ENCODE data around the gene PLK2.

The PLK2 gene

DNA sequence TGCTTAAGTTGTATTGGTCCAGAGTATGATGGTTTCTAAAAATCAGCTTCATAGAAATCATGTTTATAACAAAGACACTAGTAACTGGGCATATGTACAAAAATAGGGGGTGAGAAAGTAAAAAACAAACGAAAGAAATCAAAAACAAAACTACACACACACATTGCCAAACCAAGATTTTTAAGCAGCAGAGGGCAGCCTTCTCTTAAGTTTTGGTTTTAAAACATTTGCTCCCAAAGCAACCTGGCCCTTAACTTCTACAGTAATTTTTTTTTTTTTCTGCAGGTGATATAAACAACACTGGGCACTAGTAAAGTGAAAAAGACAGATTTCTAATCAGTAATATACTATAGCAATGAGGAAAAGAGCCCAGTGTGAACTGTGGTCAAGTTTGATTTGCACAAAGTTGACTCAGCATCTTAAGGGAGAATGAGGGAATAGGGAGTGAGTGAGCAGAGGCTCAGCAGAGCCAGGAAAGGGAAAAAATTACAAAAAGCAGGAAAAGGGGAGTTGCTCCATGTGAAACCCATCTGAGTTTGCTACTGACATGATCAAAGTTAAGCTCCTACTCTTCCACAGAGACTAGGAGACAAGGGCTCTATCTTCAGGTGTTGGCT is 18.0 kb upstream of the PLK2 start:
- no peak for DNase-seq

DNA sequence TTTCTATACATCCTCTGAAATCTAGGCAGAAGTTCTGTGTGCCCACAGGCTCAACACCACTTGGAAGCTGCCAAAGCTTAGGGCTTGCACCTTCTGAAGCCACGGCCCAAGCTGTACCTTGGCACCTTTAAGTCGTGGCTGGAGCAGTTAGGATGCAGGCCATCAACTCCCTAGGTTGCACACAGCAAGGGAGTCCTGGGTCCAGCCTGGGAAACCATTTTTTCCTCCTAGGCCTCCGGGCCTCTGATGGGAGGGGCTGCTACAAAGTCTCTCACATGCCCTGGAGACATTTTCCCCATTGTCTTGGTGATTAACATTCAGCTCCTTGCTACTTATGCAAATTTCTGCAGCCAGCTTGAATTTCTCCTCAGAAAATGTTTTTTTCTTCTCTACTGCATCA is 15.5 kb upstream of the PLK2 start:
- no peak for DNase-seq

DNA sequence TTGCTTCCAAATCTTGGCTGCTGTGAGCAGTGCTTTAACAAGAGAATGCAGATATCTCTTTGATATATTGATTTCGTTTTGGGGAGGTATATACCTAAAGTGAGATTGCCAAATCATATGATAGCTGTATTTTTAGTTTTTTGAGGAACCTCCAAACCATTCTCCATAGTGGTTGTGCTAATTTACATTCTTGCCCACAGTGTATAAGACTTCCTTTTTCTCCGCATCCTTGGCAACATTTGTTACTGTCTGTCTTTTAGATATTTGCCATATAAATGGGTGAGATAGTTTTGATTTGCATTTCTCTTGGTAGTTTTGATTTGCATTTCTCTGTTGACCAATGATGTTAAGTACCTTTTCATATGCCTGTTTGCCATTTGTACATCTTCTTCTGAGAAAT is 10.0 kb upstream of the PLK2 start:
- DNase-seq, result no peak

DNA sequence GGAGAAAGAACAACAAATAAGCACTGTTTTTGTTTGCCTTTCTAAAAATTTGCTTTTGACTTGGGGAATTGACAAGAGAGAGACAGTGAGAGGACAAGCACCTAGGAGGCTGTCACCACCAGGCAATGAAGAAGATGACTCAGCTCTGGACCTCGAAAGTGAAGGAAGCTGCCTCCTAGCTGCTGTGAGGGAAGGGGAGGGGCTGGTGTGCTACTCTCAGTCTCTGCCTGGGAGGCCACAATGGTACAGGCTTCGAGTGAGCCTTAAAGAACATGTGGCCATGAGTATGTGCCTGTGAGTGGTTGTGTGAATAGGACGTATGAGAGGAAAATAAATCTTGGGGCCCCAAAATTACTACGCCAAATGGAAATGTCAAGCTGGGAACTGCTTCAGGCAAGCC is 7.1 kb upstream of the PLK2 start:
- no peak for DNase-seq

DNA sequence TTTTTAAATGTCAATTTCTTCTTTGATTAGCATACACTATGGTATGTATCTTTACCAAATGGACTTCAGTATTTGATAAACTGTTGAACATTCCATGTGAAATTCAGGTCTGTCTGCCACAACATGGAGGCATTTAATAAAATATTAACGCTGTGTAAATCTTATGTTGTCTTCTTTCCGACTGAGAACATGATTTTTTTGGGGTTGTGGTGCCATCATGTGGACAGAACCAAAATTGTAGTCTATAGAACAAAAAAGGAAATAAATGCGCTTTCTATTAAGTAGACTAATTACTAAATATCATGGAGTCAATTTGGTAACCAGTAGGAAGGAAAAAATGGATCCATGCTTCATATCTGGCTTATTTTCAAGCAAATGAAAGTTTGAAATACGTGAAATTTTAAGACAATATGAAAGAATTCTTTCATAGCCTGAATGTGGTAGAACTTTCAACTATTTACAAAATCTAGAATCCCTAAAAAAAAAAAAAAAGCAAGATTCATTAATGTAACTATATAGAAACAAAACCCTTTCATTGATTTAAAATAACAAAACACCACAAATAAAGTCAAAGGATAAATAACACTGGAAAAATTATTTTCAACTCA is 2.8 kb upstream of the PLK2 start:
- peak; percentile 58 for DNase-seq

DNA sequence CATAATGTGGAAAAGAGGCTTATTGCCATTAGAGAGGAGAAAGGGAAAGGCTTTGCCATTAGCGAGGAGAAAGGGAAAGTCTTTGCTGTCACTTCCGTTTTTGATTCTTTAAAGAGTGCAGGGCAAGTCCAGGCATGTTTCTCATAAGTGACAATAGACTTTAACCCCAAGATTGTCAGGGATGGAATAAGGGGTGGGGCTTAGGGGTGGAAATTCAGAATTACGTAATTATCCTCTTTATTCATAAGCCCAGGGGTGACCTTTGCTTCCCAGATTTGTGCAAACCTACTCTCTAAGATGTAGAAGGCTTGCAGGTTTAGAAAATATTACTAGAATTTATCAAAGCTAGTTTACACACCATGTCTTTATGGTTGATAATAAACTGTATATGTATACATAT is 2.3 kb upstream of the PLK2 start:
- no peak for DNase-seq

DNA sequence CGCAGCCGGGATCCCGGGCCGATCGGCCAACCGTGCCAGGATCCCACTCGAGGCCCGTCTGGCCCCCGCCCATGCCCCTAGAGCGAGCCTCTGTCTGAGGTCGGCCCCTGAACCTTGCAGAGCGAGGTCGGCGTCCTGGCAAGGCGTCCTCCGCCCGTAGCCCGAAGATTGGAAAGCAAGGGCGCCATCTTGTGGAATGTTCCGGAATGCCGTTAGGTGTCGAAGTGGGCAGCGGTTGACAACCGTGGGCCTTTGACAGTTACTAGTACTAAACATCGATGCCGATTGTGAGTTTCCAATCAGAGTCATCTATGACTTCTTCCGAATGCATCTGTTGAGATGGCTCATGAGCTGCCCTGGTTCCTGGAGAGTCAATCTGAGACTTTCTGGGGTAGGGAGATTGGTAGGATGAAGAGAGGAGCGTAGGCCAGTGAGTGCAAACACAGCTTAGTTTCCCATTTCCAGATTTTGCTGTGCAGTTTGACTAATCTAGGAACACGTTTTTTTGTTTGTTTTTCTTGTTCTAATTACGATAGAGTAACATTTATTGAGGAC is 923 bp upstream of the PLK2 start:
- peak; percentile 88 for DNase-seq

DNA sequence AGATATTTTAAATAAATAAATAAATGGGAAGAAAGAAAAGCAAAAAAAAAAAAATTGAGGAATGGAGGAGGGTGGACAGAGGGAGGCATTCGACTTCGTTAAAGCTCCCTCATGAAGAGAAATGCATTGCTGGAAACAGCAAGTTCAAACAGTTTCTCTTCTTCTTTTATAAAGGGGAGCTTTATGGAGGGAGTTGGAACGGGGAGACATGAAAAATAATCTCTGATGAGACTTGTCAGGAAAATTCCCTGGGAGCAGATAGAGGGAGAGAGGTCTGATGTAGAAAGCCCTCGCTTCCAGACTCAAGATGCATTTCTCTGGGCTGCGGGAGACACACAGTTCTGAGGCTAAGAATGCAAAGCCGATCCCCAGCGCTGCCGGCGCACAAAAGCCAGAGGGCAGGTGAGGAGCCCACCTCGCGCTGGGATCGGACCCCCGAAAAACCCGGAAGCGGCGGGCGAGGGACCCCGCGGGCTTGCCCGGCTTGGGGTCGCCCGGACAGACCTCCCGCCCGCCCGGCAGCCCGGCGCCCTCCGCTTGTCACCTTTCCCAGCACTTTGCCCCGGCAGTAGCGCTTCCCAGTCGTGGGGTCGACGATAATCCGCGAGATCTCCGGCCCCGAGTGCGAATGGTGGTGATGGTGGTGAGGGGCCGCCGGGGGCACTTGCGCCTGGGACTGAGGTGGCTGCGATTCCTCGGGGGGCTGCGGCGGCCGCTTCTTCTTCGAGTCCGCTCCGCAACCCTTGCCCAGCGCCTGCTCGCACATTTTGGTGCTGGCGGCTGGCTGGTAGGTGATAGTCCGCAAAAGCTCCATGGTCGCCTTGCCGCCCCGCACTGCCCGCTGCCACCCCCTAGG is 512 bp downstream of the PLK2 start:
- DNase-seq, result peak; percentile 45

DNA sequence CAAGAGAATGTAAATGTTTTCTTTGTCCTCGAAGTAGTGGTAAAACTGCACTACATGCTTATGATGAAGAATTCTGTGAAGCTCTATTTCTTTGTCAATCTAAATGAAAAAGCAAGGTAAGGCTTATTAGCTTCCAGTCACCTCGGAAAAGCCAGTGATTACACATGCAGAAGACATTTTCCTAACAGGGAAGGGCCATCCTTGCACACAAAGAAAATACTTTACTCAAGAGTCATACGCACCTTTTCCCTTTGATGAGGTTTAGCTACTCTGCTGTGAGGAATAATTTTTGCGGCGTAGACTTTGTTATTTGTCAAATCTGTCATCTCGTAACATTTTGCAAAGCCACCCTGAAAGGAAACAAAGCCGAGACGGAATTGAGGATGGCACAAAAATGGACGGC is 1.1 kb downstream of the PLK2 start:
- DNase-seq, result peak; percentile 26

DNA sequence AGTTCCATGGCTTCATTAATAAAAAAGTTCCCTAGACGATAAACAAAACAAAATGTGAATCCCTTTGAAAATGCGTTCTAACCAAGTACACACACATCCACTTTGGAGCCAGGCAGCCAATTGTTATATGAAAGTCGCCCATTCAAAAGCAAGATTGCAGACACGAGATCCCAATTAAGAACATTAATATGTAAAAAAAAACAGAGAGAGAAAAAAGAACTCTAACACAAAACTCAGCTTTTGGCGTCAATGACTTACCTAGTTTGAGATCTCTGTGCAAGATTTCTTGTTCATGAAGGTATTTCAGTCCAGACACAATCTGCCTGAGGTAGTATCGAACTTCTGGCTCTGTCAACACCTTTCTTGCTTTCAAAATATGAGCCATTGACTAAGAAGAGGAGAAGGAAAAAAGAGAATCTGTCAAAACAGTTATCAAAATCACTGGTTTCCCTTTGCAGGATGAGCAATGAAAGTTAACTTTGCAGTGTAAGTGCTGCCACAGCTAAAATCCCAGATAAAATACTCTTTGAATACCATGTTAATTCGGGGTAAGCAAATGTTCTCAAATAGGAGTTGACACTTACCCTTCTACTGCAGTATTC is 1.6 kb downstream of the PLK2 start:
- no peak for DNase-seq

DNA sequence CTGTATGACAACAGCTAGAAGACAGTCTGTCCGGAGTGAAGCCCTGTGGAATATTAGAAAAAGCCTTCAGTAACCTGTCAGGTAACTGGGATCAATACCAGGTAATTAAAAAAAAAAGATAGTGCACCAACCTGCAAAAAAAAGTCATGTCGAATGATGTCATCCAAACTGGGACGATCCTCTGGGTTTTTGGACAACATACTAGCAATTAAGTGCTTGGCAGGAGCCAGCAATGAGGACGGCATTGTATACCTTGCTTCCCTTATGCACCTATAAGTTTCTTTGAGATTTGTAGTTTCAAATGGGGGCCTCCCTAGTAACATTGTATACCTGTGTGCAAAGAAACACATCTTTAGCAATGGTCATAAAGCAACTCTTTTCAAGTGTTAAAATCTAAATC is 2.8 kb downstream of the PLK2 start:
- DNase-seq, result no peak

DNA sequence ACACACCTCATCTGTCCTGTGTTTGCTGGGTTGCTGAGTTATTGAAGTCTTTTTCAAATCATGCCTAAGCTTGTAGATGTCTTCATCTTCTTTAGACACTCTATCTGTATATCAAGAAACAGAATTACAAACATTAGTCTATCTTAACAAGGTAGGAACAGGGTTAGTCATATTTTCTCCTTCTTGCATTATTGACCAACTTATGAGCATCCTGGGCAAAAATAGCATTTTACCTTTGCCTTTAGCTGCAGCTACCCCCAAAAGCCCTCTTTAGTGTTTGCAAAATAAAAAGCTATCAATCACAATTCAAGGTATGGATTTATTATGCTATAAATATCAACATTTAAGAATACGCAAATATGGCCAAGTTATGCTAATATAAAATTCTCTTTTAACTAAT is 3.4 kb downstream of the PLK2 start:
- DNase-seq, result no peak

DNA sequence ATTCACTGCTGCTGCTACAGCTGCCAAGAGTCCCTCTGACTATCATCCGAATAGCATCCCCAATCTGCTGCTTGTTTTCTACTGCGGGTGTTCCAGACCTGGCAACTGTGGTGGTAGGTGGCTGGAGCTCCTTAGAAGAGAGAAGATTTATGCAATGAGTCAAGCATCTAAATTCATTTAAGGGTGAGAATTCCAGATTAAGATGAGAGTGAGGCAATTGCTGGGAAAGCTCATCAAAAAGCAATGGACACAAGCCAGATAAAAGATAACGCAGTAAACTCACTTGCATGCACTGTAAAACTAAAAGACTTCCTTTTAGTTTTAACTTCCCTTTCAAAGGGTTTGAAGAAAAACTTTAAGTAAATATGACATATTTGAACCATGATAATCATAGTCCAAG is 3.9 kb downstream of the PLK2 start:
- no peak for DNase-seq

DNA sequence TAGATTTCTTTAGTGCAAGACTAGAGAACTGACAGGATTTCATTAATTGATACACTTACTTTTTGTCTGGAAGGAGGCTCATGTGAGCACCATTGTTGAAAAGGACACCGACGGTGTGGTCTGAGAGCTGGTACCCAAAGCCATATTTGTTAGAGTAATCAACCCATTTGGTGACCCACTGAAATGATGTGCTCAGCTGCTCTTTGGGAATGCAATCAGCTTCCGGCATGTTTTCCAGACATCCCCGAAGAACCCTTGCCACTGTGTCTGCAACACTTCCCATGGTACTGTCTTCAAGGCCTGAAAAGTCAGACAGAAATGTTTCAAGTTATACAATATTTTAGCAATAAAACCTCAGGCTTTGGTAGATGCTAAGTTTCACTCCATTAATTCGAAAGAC is 4.4 kb downstream of the PLK2 start:
- DNase-seq, result no peak

DNA sequence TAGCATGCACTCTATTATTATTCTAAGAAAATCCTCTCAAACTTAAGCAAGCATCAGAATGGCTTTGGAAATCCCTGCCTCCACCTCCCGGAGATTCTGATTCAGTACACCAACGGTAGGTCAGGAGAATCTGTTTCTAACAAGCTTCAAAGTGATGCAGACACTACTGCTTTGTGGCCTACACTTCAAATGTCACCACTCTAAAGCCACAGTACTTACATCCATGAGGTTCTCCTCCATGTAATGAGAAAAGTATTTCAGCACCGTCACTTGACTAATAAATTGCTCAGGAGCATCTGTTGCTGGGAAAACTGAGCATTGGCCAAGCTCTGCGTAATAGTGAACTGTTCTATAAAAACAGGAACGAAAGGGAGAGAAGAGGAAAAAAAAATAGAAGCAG is 4.8 kb downstream of the PLK2 start:
- DNase-seq, result no peak

DNA sequence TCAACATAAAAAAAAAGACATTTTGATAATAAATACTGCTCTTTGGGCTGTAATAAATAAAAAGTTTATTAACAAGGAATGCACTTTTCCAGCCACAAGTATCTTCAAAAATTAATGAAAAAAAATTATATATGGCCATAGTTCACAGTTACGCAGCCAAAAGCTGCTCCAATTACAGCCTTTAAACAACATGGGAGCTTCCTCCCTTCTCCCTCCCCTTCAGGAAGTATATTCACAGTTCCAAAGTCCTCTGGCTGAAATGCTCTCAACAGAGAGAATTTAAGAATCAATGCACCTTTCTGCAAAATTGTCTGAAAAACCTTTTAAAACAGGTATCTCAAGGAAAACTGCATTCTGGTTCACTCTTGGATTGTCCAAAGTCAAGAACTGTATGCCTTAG is 5.9 kb downstream of the PLK2 start:
- no peak for DNase-seq

DNA sequence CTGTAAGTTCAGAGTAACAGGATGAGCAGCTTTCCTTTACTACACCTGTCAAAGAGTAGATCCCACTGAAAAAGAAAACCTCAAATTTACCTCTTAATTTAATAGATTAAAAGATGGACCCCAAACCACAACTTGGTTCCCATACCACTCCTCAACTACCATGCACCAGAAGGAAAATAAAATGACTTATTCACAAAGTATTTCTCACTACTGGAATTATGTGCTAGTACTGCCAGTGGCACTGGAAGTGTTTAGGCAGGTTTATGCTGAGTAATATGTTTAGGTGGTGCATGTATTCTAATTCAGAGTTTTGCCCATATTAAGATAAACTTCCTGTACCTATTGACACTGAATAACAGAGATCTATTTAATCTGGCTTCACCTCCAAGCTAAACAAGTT is 6.6 kb downstream of the PLK2 start:
- no peak for DNase-seq

DNA sequence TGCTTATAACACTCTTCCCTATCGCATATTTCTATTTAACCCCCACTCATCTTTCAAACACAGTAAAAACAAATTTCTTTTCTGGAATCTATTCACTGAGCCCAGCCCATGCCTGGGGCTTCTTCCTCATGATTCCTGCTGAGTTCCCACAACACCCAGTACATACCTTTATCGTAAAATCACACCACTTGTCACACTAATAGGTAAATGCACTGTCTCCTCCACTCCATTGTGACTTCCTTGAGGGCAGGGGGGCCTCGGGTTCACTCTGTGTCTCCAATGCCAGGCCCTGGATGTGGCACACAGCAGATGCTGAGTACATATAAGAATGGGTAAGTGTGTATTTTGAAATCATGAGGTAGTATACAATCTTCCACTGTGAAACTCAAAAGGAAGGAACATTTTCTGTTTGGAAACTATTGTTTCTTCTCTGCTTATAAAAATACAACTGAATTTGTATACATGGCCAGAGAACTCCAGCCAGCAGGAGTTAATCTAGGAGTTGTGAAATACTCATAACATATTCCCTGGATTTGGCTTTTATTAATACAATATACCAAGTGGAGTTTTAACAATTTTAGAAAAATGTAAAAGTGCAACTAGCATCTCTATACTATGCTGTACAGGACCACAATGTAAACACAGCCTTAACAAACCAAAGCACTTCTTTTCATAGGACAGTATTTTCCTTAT is 7.2 kb downstream of the PLK2 start:
- DNase-seq, result no peak

DNA sequence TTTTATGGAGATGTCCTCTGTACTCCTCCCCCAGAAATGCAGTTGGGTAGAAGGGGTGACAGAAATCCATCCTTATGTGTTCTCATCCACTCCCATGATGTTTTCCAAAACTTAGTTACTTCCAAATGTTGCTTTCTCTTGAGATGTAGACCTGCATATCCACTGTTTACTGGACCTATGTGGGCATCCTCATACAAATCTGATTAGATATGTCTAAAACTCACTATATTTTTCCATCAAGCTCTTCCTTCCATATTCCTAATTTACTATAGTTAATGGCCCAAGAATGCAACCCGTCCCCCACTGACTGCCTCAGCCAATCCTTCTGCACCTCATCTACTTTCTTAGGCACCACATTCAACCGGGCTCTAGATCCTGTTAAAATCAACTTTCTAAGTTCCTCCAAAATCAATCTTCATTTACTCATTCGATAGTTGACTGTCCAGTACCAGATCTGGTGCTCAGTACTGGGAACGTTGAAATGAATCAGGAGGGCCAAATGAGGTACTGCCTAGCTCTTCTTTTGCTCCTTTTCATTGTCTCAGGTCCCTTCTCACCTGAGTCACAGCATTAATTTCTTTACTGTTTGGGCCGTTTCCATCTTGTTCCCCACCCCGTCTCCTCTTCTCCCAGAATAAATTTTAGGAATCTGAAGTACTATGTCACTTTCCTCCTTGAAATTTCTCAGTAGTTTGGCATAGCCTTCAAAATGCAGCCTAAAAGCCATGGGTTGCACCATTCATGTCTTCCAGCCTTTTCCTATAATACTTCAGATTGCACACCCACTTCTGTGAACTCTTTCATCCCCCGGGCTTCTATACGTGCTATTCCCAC is 7.9 kb downstream of the PLK2 start:
- no peak for DNase-seq

DNA sequence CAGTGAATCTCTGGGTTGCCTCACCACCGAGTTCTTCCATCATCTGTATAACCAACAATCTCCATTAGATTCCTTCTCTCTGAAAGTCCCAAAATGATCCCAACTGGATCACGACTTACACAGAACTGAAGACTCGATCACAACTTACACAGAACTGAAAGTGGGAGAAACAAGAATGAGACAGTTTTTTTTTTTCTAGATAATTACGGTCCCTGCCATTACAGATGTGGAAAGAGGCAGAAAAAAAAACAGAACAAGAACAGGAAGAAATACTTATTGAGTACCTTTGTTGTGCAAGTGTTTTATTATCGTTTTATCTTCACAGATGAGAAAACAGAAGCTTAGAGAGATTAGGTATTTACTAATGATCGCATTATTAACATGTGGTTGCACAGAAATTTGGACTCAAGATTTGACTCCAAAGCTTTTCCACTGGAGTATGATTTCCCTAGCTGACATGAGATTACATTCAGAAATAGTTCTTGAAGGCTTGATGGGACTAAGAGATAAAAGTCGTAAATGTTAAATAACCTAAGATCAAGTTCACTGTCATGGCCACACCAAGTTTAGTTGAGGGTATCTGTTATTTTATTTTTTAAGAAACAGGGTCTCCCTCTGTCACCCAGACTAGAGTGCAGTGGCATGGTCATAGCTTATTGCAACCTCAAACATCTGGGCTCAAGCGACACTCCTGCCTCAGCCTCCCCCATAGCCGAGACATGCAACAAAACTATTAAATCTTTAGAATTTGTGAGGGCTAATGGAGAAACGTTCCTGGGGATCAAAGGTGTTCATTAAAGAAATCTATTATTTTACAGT is 8.9 kb downstream of the PLK2 start:
- no peak for DNase-seq

DNA sequence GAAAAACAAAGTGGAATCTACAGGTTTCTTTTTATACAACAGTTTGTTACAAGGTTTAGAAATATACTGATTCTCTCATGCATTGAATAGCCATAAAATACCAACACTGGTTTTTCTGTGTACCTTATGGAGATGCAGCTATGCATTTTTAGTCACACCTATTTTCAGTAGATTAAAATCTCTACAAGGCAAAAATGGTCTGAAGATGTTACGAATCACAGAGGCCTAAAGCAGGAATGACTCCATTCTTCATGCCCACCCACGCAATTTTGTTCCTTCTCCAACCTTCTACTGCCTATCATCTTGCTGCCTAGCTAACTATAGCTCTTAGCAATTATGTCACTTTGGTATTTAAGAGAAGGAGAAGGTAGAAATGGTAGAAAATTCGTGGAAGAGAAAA is 9.9 kb downstream of the PLK2 start:
- no peak for DNase-seq
